GM12865 (cell line): ENCODE results near the gene RCE1.

Source experiments
- DNase-seq: peaks from one replicate; pipeline ENCODE4 v3.0.0; 2010; ENCODE audit warnings: low read depth
- H3K4me3 ChIP-seq: 2 replicates; pipeline ENCODE4 v1.5.1; 2011; ENCODE audit warnings: mild to moderate bottlenecking, low read depth, low read length, control low read depth
- CTCF ChIP-seq: IDR thresholded peaks from 2 replicates; pipeline ENCODE4 v1.5.1; 2011; ENCODE audit warnings: low read length, control low read depth, low read depth, inconsistent platforms; ENCODE audit not compliant: insufficient read depth; ENCODE audit errors: missing control alignments

Gene RCE1

GRCh38 chr11:66867425-66868040 is 24.3 kb downstream of the RCE1 start:
- TF ChIP-seq CTCF: peak; percentile 10
- DNase-seq: no peak
- no peak overlapping the region for H3K4me3 ChIP-seq

GRCh38 chr11:66868082-66868725 is 25.0 kb downstream of the RCE1 start:
- H3K4me3 ChIP-seq: no peak overlapping the region
- no peak for DNase-seq
- no peak for TF ChIP-seq CTCF

- H3K4me3 ChIP-seq: no peak overlapping the region
- peak; percentile 67 for TF ChIP-seq CTCF
- DNase-seq: peak; percentile 86
Observed at GRCh38 chr11:66868726-66869566, 25.7 kb downstream of the RCE1 start.

- no peak for DNase-seq
- TF ChIP-seq CTCF: no peak
- no peak overlapping the region for H3K4me3 ChIP-seq
Observed at GRCh38 chr11:66869567-66869870, 26.3 kb downstream of the RCE1 start.

GRCh38 chr11:66870131-66870530 is 26.9 kb downstream of the RCE1 start:
- no peak for DNase-seq
- H3K4me3 ChIP-seq: no peak overlapping the region
- TF ChIP-seq CTCF: no peak

GRCh38 chr11:66870616-66871520 is 27.6 kb downstream of the RCE1 start:
- no peak for TF ChIP-seq CTCF
- H3K4me3 ChIP-seq: no peak overlapping the region
- DNase-seq: no peak
